A549 treated with CpdA at 1 μM for 4 hours (cell line): ENCODE results near the gene DNAJB4. TPM values are rescaled to one million over a fixed set of nuclear protein-coding genes. Genes with fewer than 3 reads are reported as not detected.

Source experiments
- total RNA-seq: library from RNA; stranded (reverse); fragments of 200-300 nt; extraction: Qiagen RNA extraction; gene quantifications from 5 replicates; pipeline ENCODE4 v1.2.3, GENCODE V29; 2022; ENCODE audit warnings: low read depth

The DNAJB4 gene
- 27.8 to 43.0 TPM (median 30.6 TPM) in 5 replicates for total RNA-seq

GRCh38 chr1:78004719-78005447, at the start of gene DNAJB4:
TSS of gene DNAJB4 (plus strand) at chr1:78004939. CDS start at chr1:78005111, 172 bp downstream.

GRCh38 chr1:77978969-77979876, 25.5 kb upstream of the DNAJB4 start, which contains the start of gene FUBP1:
TSS of gene FUBP1 (minus strand) at chr1:77979072. CDS start at chr1:77979004, 68 bp downstream.

GRCh38 chr1:78045926-78046778, 41.4 kb downstream of the DNAJB4 start, which contains the start of gene GIPC2:
TSS of gene GIPC2 (plus strand) at chr1:78045966. CDS start at chr1:78046095, 129 bp downstream.

Other genes with a start within 250 kb of the DNAJB4 start
- 16.7 to 20.1 TPM (median 19.2 TPM) in 5 replicates for gene USP33, start 245.1 kb upstream of the DNAJB4 start, total RNA-seq
- gene MIGA1, start 225.3 kb upstream of the DNAJB4 start, total RNA-seq: 4.5 to 7.5 TPM (median 5.8 TPM) in 5 replicates
- gene NEXN, start 116.3 kb upstream of the DNAJB4 start, total RNA-seq: 4.0 to 9.3 TPM (median 4.9 TPM) in 5 replicates
- 102 to 141 TPM (median 118 TPM) in 5 replicates for gene FUBP1, start 25.9 kb upstream of the DNAJB4 start, total RNA-seq
- 0.02 to 0.04 TPM in 2 of 5 replicates, not detected in the others for gene GIPC2, start 41.0 kb downstream of the DNAJB4 start, total RNA-seq